Progenitor cell of endocrine pancreas (in vitro differentiated cells): Measurements from ENCODE around the gene HPCAL4. TPM values are rescaled to one million over a fixed set of nuclear protein-coding genes. Genes with fewer than 3 reads are reported as not detected.

ENCODE experiments used
- DNase-seq: peaks from one replicate; pipeline ENCODE4 v3.0.0; 2021; ENCODE audit warnings: low spot score; ENCODE audit not compliant: unreplicated experiment
- H3K27ac Mint-ChIP-seq: 2 replicates; pipeline ENCODE4 v1.8.0; 2021; ENCODE audit warnings: mild to moderate bottlenecking, moderate library complexity, mixed read lengths
- H3K27me3 Mint-ChIP-seq: 2 replicates; pipeline ENCODE4 v1.8.0; 2021; ENCODE audit warnings: mixed read lengths
- H3K36me3 Mint-ChIP-seq: 2 replicates; pipeline ENCODE4 v1.8.0; 2022; ENCODE audit warnings: mixed read lengths; ENCODE audit not compliant: insufficient read depth
- H3K4me1 Mint-ChIP-seq: 2 replicates; pipeline ENCODE4 v1.8.0; 2021; ENCODE audit warnings: low read depth, mixed read lengths
- H3K4me3 Mint-ChIP-seq: 2 replicates; pipeline ENCODE4 v1.8.0; 2021; ENCODE audit warnings: low read depth, mild to moderate bottlenecking, moderate library complexity, mixed read lengths
- H3K9me3 Mint-ChIP-seq: 2 replicates; pipeline ENCODE4 v1.8.0; 2021; ENCODE audit warnings: low read depth, mixed read lengths
- total RNA-seq: library from RNA; stranded (reverse); gene quantifications from 2 replicates; pipeline ENCODE4 v1.2.1, GENCODE V29; 2021
- TF ChIP-seq, protein P1 (sequence below): fragments of 200-600 bp; sonication (generic); IDR thresholded peaks from one replicate; pipeline ENCODE4 v1.5.0; 2021; ENCODE audit warnings: antibody characterized with exemption, mild to moderate bottlenecking; ENCODE audit not compliant: unreplicated experiment

Gene HPCAL4
- total RNA-seq, 1 donor from 2014 or later = not detected

DNA sequence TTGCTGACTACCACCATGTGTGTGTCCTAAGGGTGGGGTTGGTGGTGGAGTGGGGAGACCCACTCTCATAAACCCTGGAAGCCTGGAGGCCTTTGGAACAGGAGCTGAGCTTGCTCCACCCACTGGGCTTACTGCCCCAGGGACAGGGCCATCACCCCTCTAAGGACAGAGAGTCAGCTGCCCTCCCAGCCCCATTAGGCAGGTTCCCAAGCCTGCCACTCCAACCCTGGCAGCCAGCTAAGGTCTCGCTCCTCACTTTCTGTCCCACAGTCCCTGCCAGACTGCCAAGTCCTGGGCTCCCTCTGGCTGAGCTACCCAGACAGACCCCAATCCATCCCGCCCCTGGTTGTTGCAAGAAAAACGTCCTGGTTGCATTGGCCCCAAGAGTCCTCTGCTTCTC lies 23.1 kb downstream of the HPCAL4 start:
- no peaks in the 10 kb centered on the region for H3K9me3 Mint-ChIP-seq

DNA sequence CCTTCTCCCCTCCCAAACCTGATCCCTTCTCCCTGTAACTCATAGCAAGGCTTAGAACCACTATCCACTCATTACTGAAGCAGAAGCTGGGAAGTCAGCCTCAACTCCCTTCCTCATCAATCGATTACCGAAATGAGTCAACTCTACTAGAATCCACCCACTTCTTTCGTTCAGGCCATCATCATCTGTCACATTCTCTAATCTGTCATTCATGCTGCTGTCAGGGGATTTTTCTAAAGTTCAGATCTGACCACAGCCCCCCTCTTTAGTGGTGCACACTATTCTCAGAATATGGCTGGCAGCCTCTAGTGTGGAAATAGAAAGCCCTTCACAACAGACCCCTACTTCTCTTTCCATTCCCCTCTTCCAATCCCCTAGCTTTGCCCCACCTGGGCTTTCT lies 24.5 kb downstream of the HPCAL4 start:
- Mint-ChIP-seq H3K27me3 (peaks cover 69% of the 10 kb centered on the region), H3K27ac (no peak overlapping the region), H3K4me1 (no peaks in the 10 kb centered on the region), H3K4me3 (no peak overlapping the region), H3K36me3 (no peaks in the 10 kb centered on the region), H3K9me3 (no peaks in the 10 kb centered on the region)
- TF ChIP-seq, protein P1, sequence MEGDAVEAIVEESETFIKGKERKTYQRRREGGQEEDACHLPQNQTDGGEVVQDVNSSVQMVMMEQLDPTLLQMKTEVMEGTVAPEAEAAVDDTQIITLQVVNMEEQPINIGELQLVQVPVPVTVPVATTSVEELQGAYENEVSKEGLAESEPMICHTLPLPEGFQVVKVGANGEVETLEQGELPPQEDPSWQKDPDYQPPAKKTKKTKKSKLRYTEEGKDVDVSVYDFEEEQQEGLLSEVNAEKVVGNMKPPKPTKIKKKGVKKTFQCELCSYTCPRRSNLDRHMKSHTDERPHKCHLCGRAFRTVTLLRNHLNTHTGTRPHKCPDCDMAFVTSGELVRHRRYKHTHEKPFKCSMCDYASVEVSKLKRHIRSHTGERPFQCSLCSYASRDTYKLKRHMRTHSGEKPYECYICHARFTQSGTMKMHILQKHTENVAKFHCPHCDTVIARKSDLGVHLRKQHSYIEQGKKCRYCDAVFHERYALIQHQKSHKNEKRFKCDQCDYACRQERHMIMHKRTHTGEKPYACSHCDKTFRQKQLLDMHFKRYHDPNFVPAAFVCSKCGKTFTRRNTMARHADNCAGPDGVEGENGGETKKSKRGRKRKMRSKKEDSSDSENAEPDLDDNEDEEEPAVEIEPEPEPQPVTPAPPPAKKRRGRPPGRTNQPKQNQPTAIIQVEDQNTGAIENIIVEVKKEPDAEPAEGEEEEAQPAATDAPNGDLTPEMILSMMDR = no peak
- DNase-seq = no peak

More for the DNA sequence above, 23.1 kb downstream of the HPCAL4 start:
- no peak overlapping the region for H3K27ac Mint-ChIP-seq
- H3K27me3 Mint-ChIP-seq = peaks cover 71% of the 10 kb centered on the region
- no peak for DNase-seq
- H3K4me1 Mint-ChIP-seq = no peaks in the 10 kb centered on the region
- no peaks in the 10 kb centered on the region for H3K36me3 Mint-ChIP-seq
- no peak overlapping the region for H3K4me3 Mint-ChIP-seq
- TF ChIP-seq, protein P1 = no peak

DNA sequence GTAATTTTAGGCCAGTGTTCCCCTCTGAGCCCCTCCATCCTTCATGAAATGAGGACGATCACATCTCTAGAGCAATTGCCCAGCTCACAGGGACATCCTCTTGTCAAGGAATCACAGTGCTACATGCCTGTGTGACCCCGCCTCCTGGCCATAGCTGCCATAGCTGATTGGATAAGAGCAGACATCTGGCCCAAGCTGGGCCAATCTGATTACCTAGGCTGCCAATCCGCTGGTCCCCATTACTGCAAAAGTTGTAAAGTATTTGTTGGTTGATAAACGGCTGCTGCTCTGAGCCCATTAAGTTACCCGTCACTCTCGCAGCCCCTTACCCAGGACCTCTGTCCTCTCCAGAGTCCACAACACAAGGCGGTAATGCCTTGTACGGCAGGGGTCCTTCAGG lies 27.7 kb downstream of the HPCAL4 start:
- DNase-seq = no peak
- H3K27me3 Mint-ChIP-seq = peaks cover 71% of the 10 kb centered on the region

DNA sequence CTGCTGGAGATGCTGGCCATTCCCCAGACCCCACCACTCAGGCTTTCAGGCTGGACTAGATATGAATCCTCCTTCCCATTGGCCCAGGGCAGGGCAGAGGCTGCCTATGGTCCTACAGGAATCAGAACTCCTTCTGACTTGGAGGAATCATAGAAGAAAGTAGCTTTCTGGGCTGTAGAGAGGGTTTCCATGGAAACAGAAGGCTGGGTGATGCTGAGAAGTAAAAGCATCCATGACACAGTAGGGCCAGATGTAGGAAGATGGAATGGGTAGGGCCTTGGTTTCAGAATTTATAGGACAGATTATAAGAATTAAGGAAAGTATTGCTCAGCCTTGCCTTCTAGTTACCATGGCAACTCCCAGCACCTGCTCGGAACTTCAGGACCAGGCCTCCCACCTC lies 28.4 kb downstream of the HPCAL4 start:
- TF ChIP-seq, protein P1 = no peak
- no peak for DNase-seq

More for the DNA sequence above, 27.7 kb downstream of the HPCAL4 start:
- H3K36me3 Mint-ChIP-seq = no peaks in the 10 kb centered on the region
- TF ChIP-seq, protein P1 = no peak
- no peak overlapping the region for H3K27ac Mint-ChIP-seq
- no peaks in the 10 kb centered on the region for H3K9me3 Mint-ChIP-seq
- H3K4me1 Mint-ChIP-seq = no peaks in the 10 kb centered on the region
- H3K4me3 Mint-ChIP-seq = no peak overlapping the region

DNA sequence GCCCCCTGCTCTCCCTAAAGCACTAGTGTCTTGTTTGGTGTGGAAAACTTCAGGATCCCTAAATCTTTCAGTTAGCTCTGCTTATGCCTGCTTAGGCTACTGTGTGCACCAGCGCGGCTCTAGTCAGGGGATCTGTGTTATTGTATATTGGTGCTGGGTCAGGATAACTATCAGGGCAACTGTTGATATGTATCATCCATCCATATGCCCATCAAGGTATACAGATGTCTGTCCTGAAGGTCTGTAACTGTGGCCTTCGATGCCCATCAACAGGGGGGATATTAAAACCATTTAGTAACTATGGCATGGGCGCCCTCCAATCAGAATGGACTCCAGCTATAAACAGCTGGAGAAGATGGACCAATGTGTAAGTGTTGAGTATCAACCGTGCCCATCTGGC lies 31.7 kb downstream of the HPCAL4 start:
- H3K36me3 Mint-ChIP-seq = no peaks in the 10 kb centered on the region
- H3K4me3 Mint-ChIP-seq = no peak overlapping the region
- no peaks in the 10 kb centered on the region for H3K4me1 Mint-ChIP-seq
- DNase-seq = no peak
- no peak overlapping the region for H3K27ac Mint-ChIP-seq
- TF ChIP-seq, protein P1 = no peak
- no peaks in the 10 kb centered on the region for H3K9me3 Mint-ChIP-seq
- peaks cover 70% of the 10 kb centered on the region for H3K27me3 Mint-ChIP-seq

More for the DNA sequence above, 28.4 kb downstream of the HPCAL4 start:
- Mint-ChIP-seq H3K27me3 (peaks cover 68% of the 10 kb centered on the region), H3K27ac (no peak overlapping the region), H3K36me3 (no peaks in the 10 kb centered on the region), H3K4me1 (no peaks in the 10 kb centered on the region), H3K9me3 (no peaks in the 10 kb centered on the region), H3K4me3 (no peak overlapping the region)
